Measurements from ENCODE around the gene WNT3A.

- TF ChIP-seq, protein P1, sequence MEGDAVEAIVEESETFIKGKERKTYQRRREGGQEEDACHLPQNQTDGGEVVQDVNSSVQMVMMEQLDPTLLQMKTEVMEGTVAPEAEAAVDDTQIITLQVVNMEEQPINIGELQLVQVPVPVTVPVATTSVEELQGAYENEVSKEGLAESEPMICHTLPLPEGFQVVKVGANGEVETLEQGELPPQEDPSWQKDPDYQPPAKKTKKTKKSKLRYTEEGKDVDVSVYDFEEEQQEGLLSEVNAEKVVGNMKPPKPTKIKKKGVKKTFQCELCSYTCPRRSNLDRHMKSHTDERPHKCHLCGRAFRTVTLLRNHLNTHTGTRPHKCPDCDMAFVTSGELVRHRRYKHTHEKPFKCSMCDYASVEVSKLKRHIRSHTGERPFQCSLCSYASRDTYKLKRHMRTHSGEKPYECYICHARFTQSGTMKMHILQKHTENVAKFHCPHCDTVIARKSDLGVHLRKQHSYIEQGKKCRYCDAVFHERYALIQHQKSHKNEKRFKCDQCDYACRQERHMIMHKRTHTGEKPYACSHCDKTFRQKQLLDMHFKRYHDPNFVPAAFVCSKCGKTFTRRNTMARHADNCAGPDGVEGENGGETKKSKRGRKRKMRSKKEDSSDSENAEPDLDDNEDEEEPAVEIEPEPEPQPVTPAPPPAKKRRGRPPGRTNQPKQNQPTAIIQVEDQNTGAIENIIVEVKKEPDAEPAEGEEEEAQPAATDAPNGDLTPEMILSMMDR (IDR thresholded peaks at IDR 0.05): no peak
- TF ChIP-seq POLR2A (IDR thresholded peaks at IDR 0.05): no peak
Observed at GRCh38 chr1:228061411-228062084, 54.8 kb downstream of the WNT3A start.
